ENCODE results near the gene PRKD1.
"Not testable (repeated sequence)": the region's sequence is repeated elsewhere in the genome, so short reads cannot be mapped to it uniquely, and the experiment has no call there.

The PRKD1 gene

DNA sequence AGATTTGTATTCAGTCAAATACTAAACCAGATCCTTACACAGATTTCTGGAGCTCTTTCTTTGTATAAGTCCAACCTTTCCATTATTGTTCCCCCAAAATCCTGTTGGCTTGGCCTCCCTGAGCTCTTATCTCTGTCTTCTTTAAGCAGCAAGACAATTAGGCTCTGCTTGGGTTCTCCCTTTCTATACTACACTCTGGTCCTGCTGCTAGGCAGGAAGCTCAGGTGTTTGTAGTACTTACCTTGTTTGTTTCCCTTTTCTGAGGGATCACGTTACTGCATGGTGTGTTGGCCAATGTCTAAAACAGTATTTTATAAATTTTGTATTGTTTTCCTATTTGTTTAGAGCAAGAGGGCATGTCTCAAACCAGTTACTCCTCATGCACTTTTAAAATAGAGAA is 192.9 kb downstream of the PRKD1 start:
- DNase-seq = no peak

DNA sequence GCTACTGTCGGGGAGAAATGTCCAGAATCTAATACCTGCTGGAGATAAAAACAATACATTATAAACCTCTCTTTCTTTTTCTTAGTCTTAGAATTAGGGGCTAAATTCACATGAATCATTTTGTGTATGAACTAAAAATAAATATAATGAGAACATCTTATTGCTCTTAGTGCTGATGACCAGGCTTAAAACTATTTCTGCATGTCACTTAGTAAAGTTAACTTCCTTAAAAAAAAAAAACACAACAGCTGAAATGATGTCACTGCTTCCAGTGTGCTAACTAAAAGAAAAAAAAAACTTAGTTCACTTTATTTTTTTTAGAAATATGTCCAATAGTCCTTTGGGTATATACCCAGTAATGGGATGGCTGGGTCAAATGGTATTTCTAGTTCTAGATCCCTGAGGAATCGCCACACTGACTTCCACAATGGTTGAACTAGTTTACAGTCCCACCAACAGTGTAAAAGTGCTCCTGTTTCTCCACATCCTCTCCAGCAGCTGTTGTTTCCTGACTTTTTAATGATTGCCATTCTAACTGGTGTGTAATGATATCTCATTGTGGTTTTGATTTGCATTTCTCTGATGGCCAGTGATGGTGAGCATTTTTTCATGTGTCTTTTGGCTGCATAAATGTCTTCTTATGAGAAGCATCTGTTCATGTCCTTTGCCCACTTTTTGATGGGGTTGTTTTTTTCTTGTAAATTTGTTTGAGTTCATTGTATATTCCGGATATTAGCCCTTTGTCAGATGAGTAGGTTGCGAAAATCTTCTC is 200.9 kb downstream of the PRKD1 start:
- not testable (repeated sequence) for DNase-seq

DNA sequence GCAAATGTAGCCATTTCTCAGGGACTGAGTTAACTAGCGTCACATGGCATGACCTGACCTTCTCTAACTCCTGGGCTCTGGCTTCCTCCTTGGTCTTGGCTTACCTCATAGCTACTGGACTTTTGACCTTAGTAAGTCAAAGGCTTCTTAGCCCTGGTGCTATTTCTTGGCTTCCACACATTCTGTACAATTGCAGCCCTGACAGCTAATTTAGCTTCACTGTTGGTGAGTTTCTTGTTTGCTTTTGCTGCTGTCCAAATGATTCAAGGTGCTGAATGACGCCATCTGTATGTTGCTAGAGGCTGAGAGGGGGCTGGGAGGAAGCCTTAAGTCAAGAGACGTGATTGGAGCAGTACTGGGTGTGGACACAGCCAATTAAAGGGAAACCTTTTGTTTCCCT is 202.7 kb downstream of the PRKD1 start:
- no peak for DNase-seq

DNA sequence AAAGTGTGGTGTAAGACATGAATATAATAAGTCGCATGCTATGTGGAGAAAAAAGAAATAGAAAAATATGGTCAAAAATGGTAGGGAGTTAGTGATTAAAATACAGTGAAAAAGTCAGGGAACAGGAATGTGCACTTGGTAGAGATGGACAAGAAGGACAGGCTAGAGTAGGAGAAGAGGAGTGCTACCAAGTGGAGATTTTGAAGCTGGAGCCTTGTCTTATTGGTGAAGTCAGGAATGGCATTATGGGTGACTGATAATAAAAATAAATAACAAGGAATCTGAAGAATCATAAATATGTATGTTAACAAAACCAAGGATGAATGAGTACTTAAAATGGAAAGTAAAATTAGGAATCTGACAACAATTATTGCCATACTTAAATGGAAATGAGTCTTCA is 204.8 kb downstream of the PRKD1 start:
- no peak for DNase-seq

DNA sequence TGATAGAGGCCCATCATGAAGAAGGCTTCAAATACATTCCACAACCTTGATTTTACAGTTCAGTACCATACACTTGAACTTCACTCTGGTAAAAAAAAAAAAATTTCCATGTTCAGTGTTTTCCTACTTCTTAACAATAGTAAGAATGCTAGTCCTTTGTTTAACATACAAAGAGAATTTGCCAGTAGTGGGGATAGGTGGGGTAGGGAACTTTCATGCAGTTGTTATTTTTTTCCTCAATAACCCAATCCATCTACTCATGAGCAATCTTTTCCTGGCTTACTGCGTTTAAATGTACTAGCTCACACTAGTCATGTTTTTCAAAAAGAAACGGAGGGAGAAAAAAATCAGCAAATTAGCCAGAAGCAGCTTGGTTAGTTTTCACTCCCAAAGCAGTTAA is 206.1 kb downstream of the PRKD1 start:
- no peak for DNase-seq

DNA sequence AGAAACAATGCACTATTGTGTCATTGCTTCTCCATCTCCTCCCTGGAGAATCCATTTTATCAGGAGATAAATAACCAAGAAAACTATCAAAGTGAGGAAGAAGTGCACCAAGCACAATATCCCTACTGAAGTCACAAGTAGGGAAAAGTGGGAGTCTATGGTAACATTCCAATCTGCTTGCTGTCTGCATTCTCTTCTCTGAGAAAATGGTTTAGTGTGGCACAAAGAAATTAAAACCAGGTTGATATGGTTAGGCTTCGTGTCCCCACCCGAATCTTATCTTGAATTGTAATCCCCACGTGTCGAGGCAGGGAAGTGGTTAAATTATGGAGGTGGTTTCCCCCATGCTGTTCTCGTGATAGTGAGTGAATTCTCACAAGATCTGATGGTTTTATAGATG is 209.7 kb downstream of the PRKD1 start:
- DNase-seq = no peak

DNA sequence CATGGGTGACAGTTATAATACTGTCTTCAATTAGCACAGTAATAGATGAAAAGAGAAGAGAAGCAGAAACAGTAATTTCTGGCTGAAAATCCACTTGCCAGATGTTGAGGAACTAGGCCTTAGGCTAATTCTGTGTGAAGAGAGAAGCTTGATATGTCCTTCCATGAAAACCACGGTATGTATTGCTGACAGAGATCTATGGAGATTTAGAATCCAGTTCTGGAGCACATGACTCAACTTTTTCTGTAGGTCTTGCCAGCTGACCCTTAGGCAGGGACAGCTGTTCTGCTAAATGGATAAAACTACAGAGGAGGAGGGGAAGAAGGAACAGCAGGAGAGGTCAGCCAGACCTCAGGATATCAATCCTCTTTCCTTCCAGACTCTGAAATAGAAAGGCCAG is 211.5 kb downstream of the PRKD1 start:
- no peak for DNase-seq

DNA sequence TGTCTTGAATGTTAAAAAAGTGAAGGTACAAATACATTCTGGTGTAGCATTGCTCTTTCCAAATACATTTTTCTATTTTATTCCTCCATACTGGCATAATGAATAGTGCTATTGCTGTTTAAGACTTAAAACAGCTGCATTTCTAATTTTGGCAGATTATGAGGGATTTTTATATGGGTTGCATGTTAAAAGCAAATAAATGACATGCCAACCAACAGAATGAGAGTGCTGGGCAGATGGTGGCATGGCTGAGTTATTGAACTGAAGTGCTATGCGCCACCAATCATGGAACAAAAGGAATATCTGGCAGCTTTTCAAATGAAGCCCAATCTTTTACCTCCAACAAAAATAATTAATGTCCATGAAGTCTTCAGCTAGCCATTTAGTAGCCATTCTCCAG is 215.0 kb downstream of the PRKD1 start:
- no peak for DNase-seq

DNA sequence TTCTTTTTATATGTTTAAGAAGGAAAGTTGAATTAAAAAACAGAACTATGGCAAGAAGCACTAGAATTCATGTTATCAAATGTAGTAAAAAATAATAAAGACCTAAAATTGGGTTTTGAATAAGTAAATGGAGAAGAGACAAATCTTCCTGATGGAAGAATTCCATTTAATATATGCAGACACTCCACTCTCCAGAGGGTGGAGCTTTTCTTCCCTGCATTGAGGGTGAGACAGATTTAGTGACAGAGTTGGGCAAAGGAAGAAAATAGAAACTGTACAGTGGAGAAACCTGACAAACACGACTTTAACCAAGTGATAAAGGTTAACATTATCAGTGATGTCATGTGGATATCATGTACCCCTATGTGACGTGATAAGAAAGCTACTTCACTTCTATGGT is 217.6 kb downstream of the PRKD1 start:
- no peak for DNase-seq

DNA sequence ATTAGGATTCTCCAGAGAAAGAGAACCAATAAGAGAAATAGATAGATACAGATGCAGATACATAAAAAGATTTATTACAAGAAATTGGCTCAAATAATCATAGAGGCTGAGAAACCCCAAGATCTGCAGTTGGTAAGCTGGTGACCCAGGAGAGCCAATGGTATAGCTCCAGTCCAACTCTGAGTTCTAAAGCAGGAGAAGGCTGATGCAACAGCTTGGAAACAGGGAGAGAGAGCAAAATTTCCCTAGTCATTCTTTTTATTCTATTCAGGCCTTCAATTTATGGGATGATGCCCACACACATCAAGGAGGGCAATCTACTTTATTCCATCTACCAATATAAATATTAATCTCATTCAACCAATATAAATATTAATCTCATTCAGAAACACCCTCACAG is 218.2 kb downstream of the PRKD1 start:
- DNase-seq = no peak

DNA sequence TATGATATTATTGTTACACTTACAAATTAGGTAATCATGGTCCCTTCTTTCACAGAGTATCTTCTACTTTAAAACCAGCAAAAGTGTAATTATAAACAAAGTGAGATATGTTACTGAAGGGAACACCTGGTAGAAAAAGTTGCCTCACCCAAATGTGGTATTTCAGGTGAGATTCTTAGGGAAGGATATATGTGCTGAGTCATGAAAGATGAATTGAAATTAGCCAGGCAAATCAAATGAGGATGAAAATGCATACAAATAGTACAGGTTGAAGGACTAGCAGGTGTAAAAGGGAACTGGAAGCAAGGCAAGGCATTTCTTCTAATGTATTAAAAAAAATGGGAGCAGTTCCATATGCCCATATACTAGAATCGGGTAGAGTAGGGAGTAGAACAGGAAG is 220.9 kb downstream of the PRKD1 start:
- no peak for DNase-seq

DNA sequence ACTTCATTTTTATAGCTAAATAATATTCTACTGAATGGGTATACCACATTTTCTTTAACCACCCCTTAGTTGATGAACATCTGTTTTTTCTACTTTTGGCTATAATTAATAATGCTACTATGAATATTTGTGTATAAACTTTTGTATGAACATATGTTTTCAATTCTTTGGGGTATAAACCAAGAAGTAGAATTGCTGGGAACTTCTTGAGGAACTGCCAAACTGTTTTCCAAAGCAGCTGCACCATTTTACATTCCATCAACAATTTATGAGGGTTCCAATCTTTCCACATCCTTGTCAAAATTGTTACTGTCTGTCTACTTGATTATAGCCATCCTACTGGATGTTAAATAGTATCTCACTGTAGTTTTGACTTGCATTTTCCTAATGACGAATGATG is 221.8 kb downstream of the PRKD1 start:
- no peak for DNase-seq

DNA sequence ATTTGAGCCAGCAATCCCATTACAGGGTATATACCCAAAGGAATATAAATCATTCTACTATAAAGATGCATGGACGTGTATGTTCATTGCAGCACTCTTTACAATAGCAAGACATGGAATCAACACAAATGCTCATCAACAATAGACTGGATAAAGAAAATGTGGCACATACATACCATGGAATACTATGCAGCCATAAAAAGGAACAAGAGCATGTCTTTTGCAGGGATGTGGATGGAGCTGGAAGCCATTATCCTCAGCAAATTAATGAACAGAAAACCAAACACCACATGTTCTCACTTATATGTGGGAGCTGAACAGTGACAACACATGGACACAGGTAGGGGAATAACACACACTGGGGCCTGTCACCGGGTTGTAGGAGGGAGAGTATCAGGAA is 238.1 kb downstream of the PRKD1 start:
- DNase-seq = not testable (repeated sequence)

DNA sequence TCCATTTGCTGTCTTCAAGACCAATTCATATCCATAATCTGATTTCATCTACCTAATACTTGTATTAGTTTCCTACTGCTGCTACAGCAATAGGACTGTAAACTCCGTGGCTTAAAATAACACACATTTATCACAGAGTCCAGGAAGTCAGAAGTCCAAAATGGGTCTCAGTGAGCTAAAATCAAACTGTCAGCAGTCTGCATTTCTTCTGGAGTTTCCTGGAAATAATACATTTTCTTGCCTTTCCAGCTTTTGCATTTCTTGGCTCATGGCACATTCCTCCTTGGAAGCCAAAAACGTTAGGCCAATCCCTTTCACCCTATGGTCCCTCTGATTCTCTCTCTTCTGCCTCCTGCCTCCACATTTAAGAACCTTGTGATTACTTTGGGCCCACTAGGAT is 239.8 kb downstream of the PRKD1 start:
- no peak for DNase-seq

DNA sequence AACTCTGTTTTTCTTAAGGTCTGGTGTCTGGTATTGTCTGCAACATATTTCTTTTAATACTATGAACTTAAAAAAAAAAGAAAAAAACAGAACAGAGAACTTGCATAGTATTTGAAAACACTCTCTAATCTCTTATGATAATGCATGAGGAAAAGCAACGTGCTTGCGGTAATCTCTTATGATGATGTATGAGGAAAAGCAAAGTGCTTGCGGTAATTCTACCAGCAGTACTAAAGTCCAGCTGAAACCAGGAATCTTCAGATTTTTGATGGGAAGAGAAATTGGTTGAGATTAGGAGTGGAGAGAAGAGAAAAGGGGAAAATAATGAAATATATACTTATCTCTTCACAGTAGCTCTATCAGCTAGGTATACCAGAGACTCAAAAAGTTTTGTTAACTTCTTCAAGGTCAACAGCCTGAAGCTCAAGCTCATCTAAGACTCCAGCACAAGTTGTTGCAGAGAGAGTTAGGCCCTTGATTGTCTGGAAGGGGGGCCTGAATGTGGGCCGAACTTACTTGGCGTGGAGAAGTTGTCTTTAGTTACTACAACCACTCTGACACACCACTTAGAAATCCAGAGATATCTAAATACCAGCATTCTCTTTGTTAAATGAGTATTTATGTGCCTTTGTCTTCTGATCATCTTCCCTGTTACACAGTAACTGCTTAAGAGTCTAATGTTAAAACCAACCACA is 240.4 kb downstream of the PRKD1 start:
- DNase-seq = no peak

DNA sequence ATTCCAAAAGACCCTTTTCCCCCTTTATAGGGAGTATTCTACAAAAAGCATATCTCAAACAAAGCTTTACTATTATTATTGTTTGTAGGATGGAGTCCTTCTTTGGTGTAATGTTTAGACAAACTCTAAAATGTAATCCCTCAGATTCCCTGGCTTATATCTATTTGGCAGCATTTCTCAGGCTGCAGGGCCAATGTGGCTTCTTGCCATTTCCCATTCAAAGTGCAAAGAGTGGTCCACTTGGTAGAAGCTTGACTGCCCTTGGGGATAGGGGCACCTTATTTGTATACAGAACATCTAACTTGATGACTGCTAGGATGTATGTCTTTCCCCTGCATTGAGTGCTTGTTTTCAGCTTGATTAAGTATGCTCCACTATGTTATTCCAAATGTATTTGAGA is 242.7 kb downstream of the PRKD1 start:
- DNase-seq = no peak

DNA sequence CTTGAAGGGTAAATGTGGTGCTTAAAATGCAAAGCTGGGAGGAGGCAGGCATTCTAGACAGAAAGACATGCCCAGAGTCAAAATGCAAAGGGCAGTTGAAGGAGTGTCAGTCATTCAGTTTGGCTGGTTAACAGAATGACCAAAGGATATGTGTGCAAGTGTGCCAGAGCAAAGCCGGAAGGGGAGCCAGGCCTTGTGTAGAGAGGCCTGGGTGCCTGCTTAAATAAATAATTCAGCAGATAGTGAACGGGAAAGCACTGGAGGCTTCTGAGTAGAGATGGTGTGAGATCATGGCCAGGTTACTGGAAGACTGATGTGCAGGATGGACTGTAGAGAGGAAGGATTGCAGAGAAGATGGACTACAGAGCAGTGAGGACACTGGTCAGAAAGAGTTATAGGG is 244.9 kb downstream of the PRKD1 start:
- DNase-seq = no peak

DNA sequence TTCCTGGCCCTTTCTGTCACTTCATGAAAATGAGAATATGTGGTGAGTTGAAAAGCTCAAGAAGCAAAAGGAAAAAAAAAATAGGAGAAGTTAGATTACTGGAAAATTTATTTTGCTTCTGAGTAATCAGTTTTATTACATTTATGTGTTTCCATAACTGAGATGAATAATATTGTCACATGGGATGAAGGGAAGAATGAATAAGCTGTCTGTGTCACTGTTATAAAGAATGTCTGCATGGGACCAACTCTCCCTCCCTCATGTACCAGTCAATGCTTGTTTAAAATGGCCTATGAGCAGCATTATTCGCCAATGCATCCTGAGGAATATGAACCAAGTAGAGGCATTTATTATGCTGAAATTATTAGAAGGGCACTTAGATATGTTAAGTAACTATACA is 246.3 kb downstream of the PRKD1 start:
- no peak for DNase-seq

DNA sequence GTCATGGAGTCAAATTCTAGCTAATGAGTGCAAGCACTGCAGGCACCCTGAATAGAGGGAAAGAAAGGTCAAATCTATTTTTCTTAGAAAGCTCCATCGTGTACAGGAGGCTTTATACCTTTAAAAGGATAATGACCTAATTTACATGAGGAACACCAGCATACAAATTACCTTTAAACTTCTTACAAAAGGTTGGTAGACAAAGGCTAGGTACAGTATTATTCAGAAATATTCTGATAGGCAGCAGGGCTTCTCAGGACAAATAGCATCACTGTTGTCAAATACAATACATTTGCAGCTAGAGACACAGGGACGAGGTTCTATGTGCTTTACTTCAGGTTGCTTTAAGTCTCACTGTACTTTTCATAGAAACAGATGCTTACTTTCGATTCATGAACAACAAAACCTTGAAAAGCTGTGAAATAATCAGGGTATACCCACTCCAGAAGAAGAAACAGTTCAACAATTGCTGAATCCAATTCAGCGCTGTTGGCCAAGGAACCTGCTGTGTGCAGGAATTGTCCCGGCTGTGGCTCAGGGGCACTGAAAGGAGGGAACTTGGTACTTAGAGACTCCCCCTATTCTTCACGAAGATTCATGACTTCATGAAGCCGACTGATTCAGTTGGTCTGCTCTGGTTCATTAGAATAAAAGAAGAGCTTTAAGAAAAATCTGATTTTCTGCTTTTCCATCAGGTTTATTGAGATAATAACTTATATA is 252.9 kb downstream of the PRKD1 start:
- DNase-seq = no peak

DNA sequence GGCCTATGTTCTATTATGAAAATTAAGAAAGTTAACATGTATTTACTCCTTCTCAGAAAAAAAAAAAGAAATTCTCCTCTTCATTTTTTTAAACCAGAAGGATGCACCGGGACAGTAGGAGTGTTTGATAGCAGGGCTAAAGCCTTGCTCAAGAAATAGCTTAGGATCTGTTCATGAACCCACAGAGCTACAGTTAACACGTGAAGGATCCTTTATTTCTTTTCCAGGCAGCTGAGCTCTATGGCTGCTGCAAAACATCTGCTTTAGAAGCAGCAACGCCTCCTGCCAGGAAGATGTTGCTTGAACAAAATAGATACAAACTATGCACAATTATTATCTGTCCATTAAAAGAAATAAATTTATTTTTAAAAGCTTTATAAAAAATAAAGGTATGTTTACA is 254.8 kb downstream of the PRKD1 start:
- DNase-seq = no peak

DNA sequence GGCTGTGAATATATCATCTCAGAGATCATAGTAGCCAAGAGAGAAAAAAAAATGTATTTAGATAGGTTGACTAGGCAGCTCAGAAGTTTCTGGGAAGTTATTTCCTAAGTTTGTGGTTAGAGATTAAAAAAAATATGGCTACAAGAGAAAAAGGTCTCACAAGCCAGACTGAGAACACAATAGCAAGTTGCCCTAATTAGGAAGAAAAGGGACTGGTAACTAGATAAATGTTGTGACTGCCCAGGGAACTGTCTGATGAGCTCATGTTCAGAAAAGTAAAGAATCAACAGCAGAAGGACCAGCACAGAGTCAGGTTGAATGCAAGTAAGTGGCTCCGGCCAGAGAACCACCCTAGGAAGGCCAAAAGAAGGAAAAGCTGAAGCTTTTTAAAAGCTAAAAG is 256.6 kb downstream of the PRKD1 start:
- DNase-seq = no peak

DNA sequence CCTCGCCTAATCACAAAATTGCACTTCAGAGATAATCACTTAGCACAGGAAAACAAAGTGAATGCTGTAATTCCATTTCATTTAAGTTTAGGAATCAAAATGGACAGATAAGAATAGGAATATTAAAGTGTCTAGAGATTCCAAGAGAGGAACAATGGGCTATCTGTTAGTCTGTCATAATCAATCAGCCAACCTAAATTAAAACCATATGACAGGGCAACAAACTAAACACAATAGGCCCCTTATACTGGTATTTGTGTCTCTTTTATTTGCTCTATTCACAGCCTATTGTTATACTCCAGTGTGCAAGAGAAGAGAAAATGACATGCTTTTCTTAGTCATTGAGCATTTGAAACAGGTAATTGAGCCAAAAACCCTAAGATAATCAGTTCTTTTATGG is 259.4 kb downstream of the PRKD1 start:
- DNase-seq = no peak

DNA sequence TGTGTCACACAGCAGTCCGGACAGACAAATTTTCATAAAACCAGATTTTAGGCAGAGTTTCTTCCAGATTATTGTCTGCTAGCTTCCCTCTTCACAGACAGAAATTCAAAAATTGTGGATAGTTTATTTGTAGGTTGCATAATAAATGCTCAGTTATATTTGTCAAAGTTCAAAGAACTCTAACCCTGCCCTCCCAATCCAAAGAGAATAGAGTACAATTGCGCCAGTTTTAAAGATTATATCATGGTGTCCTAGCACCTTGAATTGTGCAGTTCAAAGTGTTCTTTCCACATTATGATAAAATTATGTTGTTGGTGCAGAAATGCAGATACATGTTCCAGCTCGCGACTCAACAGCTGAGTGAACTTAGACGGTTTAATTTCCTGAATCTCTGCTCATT is 263.1 kb downstream of the PRKD1 start:
- DNase-seq = no peak

DNA sequence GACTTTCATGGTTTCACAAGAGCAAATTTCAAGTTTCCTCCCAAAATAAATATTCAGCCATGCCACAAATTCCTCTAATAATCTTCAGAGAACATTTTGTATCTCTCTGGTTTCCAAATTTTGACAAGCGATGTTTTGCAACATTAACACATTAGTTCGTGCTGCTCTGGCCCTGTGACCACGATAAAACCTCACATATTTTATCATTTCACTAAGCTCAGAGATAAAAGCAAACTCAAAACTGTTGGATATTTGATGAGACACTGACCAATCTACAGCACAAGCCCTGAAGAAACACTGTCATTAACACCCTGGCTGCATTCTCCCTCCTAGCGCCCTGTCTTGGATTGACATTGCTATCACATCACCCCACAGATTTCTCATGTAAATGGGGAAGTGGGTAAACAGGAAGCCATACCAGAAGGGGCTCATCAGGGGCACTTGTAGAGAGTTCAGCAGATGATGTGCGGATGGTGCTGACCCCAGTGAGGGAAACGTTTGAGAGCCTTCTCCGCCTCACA is 264.3 kb downstream of the PRKD1 start:
- no peak for DNase-seq

Data from AML-193 (cell line).